ENCODE data around the gene MGAT5.

- TF ChIP-seq CTCF (IDR thresholded peaks at IDR 0.05) (no peak), POLR2A (IDR thresholded peaks at IDR 0.05) (no peak)
Observed at GRCh38 chr2:134408386-134408785, 154.5 kb downstream of the MGAT5 start.
